WTC11 (cell line): Measurements from ENCODE around the gene RPS6KA5. TPM values are rescaled to one million over a fixed set of nuclear protein-coding genes. Genes with fewer than 3 reads are reported as not detected.

Source experiments
- ATAC-seq: fragments of 200-7000 bp; cut with Tn5 transposase; 2 replicates; pipeline ENCODE4 v1.10.0; 2021; ENCODE audit warnings: mild to moderate bottlenecking, moderate library complexity
- CTCF ChIA-PET: fragments of 300-600 bp; sonication (Branson Sonifier 250); formaldehyde crosslinking; loops from one replicate; lab custom pipeline; 2021; ENCODE audit warnings: antibody characterized with exemption; lab: Charles Lee
- POLR2A ChIA-PET: fragments of 350-600 bp; sonication (Branson Sonifier 250); formaldehyde crosslinking; loops from one replicate; lab custom pipeline; 2021; ENCODE audit warnings: antibody characterized with exemption; lab: Charles Lee
- DNase-seq: peaks from one replicate; pipeline ENCODE4 v3.0.0; 2021; ENCODE audit warnings: low spot score
- H3K27ac Mint-ChIP-seq: 2 replicates; pipeline ENCODE4 v1.8.0; 2021; ENCODE audit warnings: mixed read lengths
- H3K27me3 Mint-ChIP-seq: 2 replicates; pipeline ENCODE4 v1.8.0; 2021; ENCODE audit warnings: low read depth, mild to moderate bottlenecking, moderate library complexity, mixed read lengths
- H3K36me3 Mint-ChIP-seq: 2 replicates; pipeline ENCODE4 v1.8.0; 2021; ENCODE audit warnings: mixed read lengths
- H3K4me1 Mint-ChIP-seq: 2 replicates; pipeline ENCODE4 v1.8.0; 2022; ENCODE audit warnings: mixed read lengths
- H3K4me3 Mint-ChIP-seq: 2 replicates; pipeline ENCODE4 v1.8.0; 2021; ENCODE audit warnings: mild to moderate bottlenecking, moderate library complexity, mixed read lengths
- H3K9me3 Mint-ChIP-seq: 2 replicates; pipeline ENCODE4 v1.8.0; 2021; ENCODE audit warnings: mixed read lengths
- CREB1 ChIP-seq: sonication (generic); formaldehyde crosslinking; IDR thresholded peaks from 2 replicates; pipeline ENCODE4 v1.8.0; 2023; ENCODE audit warnings: mild to moderate bottlenecking, missing genetic modification reagents
- ETV6 ChIP-seq: sonication (generic); formaldehyde crosslinking; IDR thresholded peaks from 2 replicates; pipeline ENCODE4 v1.8.1; 2022; ENCODE audit warnings: mild to moderate bottlenecking, missing genetic modification reagents
- FOXJ3 ChIP-seq: sonication (generic); formaldehyde crosslinking; IDR thresholded peaks from 2 replicates; pipeline ENCODE4 v1.9.0; 2021; ENCODE audit warnings: missing genetic modification reagents, mild to moderate bottlenecking, borderline replicate concordance
- FOXK1 ChIP-seq: sonication (generic); formaldehyde crosslinking; IDR thresholded peaks from 2 replicates; pipeline ENCODE4 v1.8.0; 2022; ENCODE audit warnings: mild to moderate bottlenecking, moderate library complexity, missing genetic modification reagents
- FOXP4 ChIP-seq: sonication (generic); formaldehyde crosslinking; IDR thresholded peaks from 2 replicates; pipeline ENCODE4 v1.8.0; 2022; ENCODE audit warnings: mild to moderate bottlenecking, missing genetic modification reagents
- GTF2I ChIP-seq: fragments of 250-450 bp; sonication (Bioruptor Pico); conservative IDR thresholded peaks from 2 replicates; pipeline ENCODE4 v1.4.0; 2021; ENCODE audit warnings: mild to moderate bottlenecking
- HMGXB4 ChIP-seq: sonication (generic); formaldehyde crosslinking; IDR thresholded peaks from 2 replicates; pipeline ENCODE4 v1.8.1; 2023; ENCODE audit warnings: mild to moderate bottlenecking, moderate library complexity, missing genetic modification reagents
- IRF1 ChIP-seq: sonication (generic); formaldehyde crosslinking; IDR thresholded peaks from 2 replicates; pipeline ENCODE4 v1.8.0; 2023; ENCODE audit warnings: missing genetic modification reagents
- NFE2L1 ChIP-seq: sonication (generic); formaldehyde crosslinking; IDR thresholded peaks from 2 replicates; pipeline ENCODE4 v1.8.1; 2023; ENCODE audit warnings: missing genetic modification reagents
- RELA ChIP-seq: sonication (generic); formaldehyde crosslinking; IDR thresholded peaks from 2 replicates; pipeline ENCODE4 v1.8.1; 2022; ENCODE audit warnings: missing genetic modification reagents, mild to moderate bottlenecking, borderline replicate concordance
- RORB ChIP-seq: fragments of 250-450 bp; sonication (Bioruptor Pico); IDR thresholded peaks from 2 replicates; pipeline ENCODE4 v1.9.0; 2021; ENCODE audit warnings: mild to moderate bottlenecking
- SMAD4 ChIP-seq: sonication (generic); formaldehyde crosslinking; IDR thresholded peaks from 2 replicates; pipeline ENCODE4 v1.8.0; 2022; ENCODE audit warnings: mild to moderate bottlenecking, missing genetic modification reagents
- SOX15 ChIP-seq: fragments of 250-450 bp; sonication (Bioruptor Pico); IDR thresholded peaks from 2 replicates; pipeline ENCODE4 v1.9.0; 2021; ENCODE audit warnings: mild to moderate bottlenecking
- STAT6 ChIP-seq: sonication (generic); formaldehyde crosslinking; conservative IDR thresholded peaks from 2 replicates; pipeline ENCODE4 v1.8.1; 2023; ENCODE audit warnings: mild to moderate bottlenecking, low read depth, missing genetic modification reagents, moderate library complexity
- USF2 ChIP-seq: sonication (generic); formaldehyde crosslinking; IDR thresholded peaks from 2 replicates; pipeline ENCODE4 v1.8.1; 2023; ENCODE audit warnings: mild to moderate bottlenecking, missing genetic modification reagents, moderate library complexity
- ZNF121 ChIP-seq: sonication (generic); formaldehyde crosslinking; IDR thresholded peaks from 2 replicates; pipeline ENCODE4 v1.8.0; 2023; ENCODE audit warnings: missing genetic modification reagents
- ZNF219 ChIP-seq: sonication (generic); formaldehyde crosslinking; IDR thresholded peaks from 2 replicates; pipeline ENCODE4 v1.8.0; 2023; ENCODE audit warnings: missing genetic modification reagents, mild to moderate bottlenecking, borderline replicate concordance
- ZNF263 ChIP-seq: sonication (generic); formaldehyde crosslinking; IDR thresholded peaks from 2 replicates; pipeline ENCODE4 v1.8.1; 2022; ENCODE audit warnings: low read depth, mild to moderate bottlenecking, moderate library complexity, missing genetic modification reagents
- ZNF416 ChIP-seq: fragments of 250-450 bp; sonication (Bioruptor Pico); IDR thresholded peaks from 2 replicates; pipeline ENCODE4 v1.9.0; 2021; ENCODE audit warnings: mild to moderate bottlenecking, inconsistent platforms
- ZNF532 ChIP-seq: fragments of 250-450 bp; sonication (Bioruptor Pico); IDR thresholded peaks from 2 replicates; pipeline ENCODE4 v1.9.0; 2021; ENCODE audit warnings: mild to moderate bottlenecking, borderline replicate concordance
- ZSCAN18 ChIP-seq: fragments of 250-450 bp; sonication (Bioruptor Pico); IDR thresholded peaks from 2 replicates; pipeline ENCODE4 v2.1.2; 2022; ENCODE audit warnings: mild to moderate bottlenecking, moderate library complexity
- total RNA-seq: library from RNA; stranded (reverse); gene quantifications from 3 replicates; pipeline ENCODE4 v1.2.3, GENCODE V29; 2021

The RPS6KA5 gene
- total RNA-seq, 1 experiment from 2014 or later, result 5.2 TPM

- TF ChIP-seq HMGXB4 (CRISPR knock-in tag), result no peak
- no peak for TF ChIP-seq ZNF121 (CRISPR knock-in tag)
- TF ChIP-seq IRF1, result no peak
- no peak for TF ChIP-seq SMAD4 (CRISPR knock-in tag)
- TF ChIP-seq ZSCAN18 (CRISPR knock-in tag), result no peak
These were observed 138.3 kb downstream of the RPS6KA5 start (continued) for GRCh38 chr14:90922141-90922540.

- DNase-seq, result no peak
- 0 out of 2 replicates have a peak, but pooled peaks cover 2% of the 10 kb centered on the region for H3K4me1 Mint-ChIP-seq
- no peak overlapping the region for H3K27ac Mint-ChIP-seq
- POLR2A ChIA-PET, result no interaction called here
- TF ChIP-seq FOXJ3 (CRISPR knock-in tag) (no peak), IRF1 (no peak), ZNF416 (CRISPR knock-in tag) (no peak), ETV6 (CRISPR knock-in tag) (no peak), RORB (CRISPR knock-in tag) (no peak), CREB1 (CRISPR knock-in tag) (no peak), RELA (CRISPR knock-in tag) (no peak), NFE2L1 (no peak), SOX15 (CRISPR knock-in tag) (no peak), FOXP4 (CRISPR knock-in tag) (no peak), FOXK1 (CRISPR knock-in tag) (no peak), ZNF219 (CRISPR knock-in tag) (no peak), USF2 (no peak), ZNF532 (CRISPR knock-in tag) (no peak), STAT6 (CRISPR knock-in tag) (no peak), ZNF263 (CRISPR knock-in tag) (no peak), GTF2I (CRISPR knock-in tag) (no peak)
- no peaks in the 10 kb centered on the region for H3K9me3 Mint-ChIP-seq
- CTCF ChIA-PET, result no interaction called here
- H3K27me3 Mint-ChIP-seq, result no peaks in the 10 kb centered on the region
- no peak for ATAC-seq
- H3K36me3 Mint-ChIP-seq, result no peaks in the 10 kb centered on the region
- no peak overlapping the region for H3K4me3 Mint-ChIP-seq
These were observed 149.3 kb downstream of the RPS6KA5 start for GRCh38 chr14:90911121-90911520.
